HCT116 (cell line): ENCODE data around the gene HPCAL1. TPM values are rescaled to one million over a fixed set of nuclear protein-coding genes. Genes with fewer than 3 reads are reported as not detected.

Experiments used
- ATAC-seq: fragments of 200-7000 bp; cut with Tn5 transposase; 2 replicates; pipeline ENCODE4 v1.9.1; 2020; ENCODE audit warnings: mild to moderate bottlenecking, moderate library complexity
- BruUV-seq: library from RNA; stranded (reverse); fragments of 400-500 nt; replicated peaks from 2 replicates; lab custom pipeline; 2021; lab: Mats Ljungman, UMichigan
- CTCF ChIA-PET: fragments of 300-600 bp; sonication (Branson Sonifier 250); formaldehyde crosslinking; loops from one replicate; lab custom pipeline; 2021; ENCODE audit warnings: antibody characterized with exemption; lab: Charles Lee
- POLR2A ChIA-PET: fragments of 300-600, 350-600 bp; sonication (Branson Sonifier 250); formaldehyde crosslinking; loops from one replicate; lab custom pipeline; 2021; ENCODE audit warnings: antibody characterized with exemption; lab: Charles Lee
- RAD21 ChIA-PET, 2 experiments: fragments of 300-600 bp; sonication (Branson Sonifier 250); formaldehyde crosslinking; loops; one replicate each; lab custom pipeline; 2023; ENCODE audit warnings: low total read pairs in 2 of 2; ENCODE audit not compliant: uncharacterized antibody in 2 of 2, unreplicated experiment in 2 of 2, low non-redundant PET in 1 of 2; lab: Charles Lee
- DNase-seq: peaks from one replicate; pipeline ENCODE4 v3.0.0-alpha.2; 2010; ENCODE audit warnings: low read depth, low spot score
- H2AFZ ChIP-seq: fragments of 200-600 bp; shearing (Covaris generic), sonication (generic); 2 replicates; pipeline ENCODE4 v1.6.1; 2017; ENCODE audit warnings: low read depth, mixed run types, mixed read lengths, antibody characterized with exemption, low read length; ENCODE audit not compliant: poor library complexity, severe bottlenecking
- H3K27ac ChIP-seq: 2 replicates; pipeline ENCODE4 v1.5.1; 2012; ENCODE audit warnings: low read depth, low read length
- H3K27me3 ChIP-seq: fragments of 200-600 bp; sonication (generic); 2 replicates; pipeline ENCODE4 v1.6.1; 2016; ENCODE audit warnings: mixed run types, low read length, mixed read lengths; ENCODE audit not compliant: insufficient read depth
- H3K36me3 ChIP-seq, 2 experiments: fragments of 200-500 bp in 1 of 2; fragments of 200-600 bp in 1 of 2; sonication (Bioruptor generic) in 1 of 2; sonication (generic) in 1 of 2; 2 replicates each; pipeline versions ENCODE4 v1.5.1 to v1.6.1; 2014 to 2016; ENCODE audit warnings: low read length in 2 of 2, inconsistent platforms in 1 of 2, mixed read lengths in 1 of 2, mixed run types in 1 of 2; ENCODE audit not compliant: insufficient read depth in 2 of 2, control insufficient read depth in 1 of 2
- H3K4me1 ChIP-seq, 2 experiments: fragments of 200-600 bp in 1 of 2; sonication (generic) in 1 of 2; 2 replicates each; pipeline versions ENCODE4 v1.5.1 to v1.6.1; 2012 to 2017; ENCODE audit warnings: low read length in 2 of 2, inconsistent platforms in 1 of 2, mild to moderate bottlenecking in 1 of 2, mixed read lengths in 1 of 2, mixed run types in 1 of 2, moderate library complexity in 1 of 2; ENCODE audit not compliant: insufficient read depth in 2 of 2, control insufficient read depth in 1 of 2
- H3K4me2 ChIP-seq: fragments of 200-600 bp; sonication (generic); 2 replicates; pipeline ENCODE4 v1.6.1; 2017; ENCODE audit warnings: mixed run types, low read length, mixed read lengths
- H3K4me3 ChIP-seq, 2 experiments: fragments of 200-600 bp in 1 of 2; sonication (generic) in 1 of 2; replicated peaks in 1 of 2; 2 replicates each; pipeline ENCODE4 v1.5.1; 2011 to 2016; ENCODE audit warnings: low read length in 2 of 2, control low read depth in 1 of 2, low read depth in 1 of 2, mild to moderate bottlenecking in 1 of 2, mixed read lengths in 1 of 2, mixed run types in 1 of 2
- H3K79me2 ChIP-seq: fragments of 200-600 bp; sonication (generic); 2 replicates; pipeline ENCODE4 v1.6.1; 2017; ENCODE audit warnings: mild to moderate bottlenecking, mixed run types, low read length, moderate library complexity, mixed read lengths; ENCODE audit not compliant: insufficient read depth
- H3K9ac ChIP-seq: fragments of 200-600 bp; sonication (generic); 2 replicates; pipeline ENCODE4 v1.6.1; 2016; ENCODE audit warnings: low read length, mixed read lengths
- H3K9me2 ChIP-seq: fragments of 200-600 bp; sonication (generic), shearing (Covaris generic); 2 replicates; pipeline ENCODE4 v1.6.1; 2017; ENCODE audit warnings: mixed run types, mild to moderate bottlenecking, moderate library complexity; ENCODE audit not compliant: insufficient read depth
- H3K9me3 ChIP-seq, 2 experiments: fragments of 200-500 bp in 1 of 2; fragments of 200-600 bp in 1 of 2; sonication (Bioruptor generic) in 1 of 2; sonication (generic) in 1 of 2; 2 replicates each; pipeline ENCODE4 v1.6.1; 2014 to 2017; ENCODE audit warnings: low read length in 2 of 2, mixed read lengths in 2 of 2, inconsistent platforms in 1 of 2, low read depth in 1 of 2, mild to moderate bottlenecking in 1 of 2, mixed run types in 1 of 2, moderate library complexity in 1 of 2; ENCODE audit not compliant: control insufficient read depth in 1 of 2, insufficient read depth in 1 of 2
- H4K20me1 ChIP-seq: fragments of 200-600 bp; sonication (generic), shearing (Covaris generic); 2 replicates; pipeline ENCODE4 v1.6.1; 2017; ENCODE audit warnings: mixed run types, mild to moderate bottlenecking, moderate library complexity; ENCODE audit not compliant: insufficient read depth
- CBX3 ChIP-seq: IDR thresholded peaks from 2 replicates; pipeline ENCODE4 v1.6.1; 2012; ENCODE audit warnings: low read depth
- EGR1 ChIP-seq: IDR thresholded peaks from 2 replicates; pipeline ENCODE4 v1.6.1; 2012; ENCODE audit warnings: low read depth
- EZH2phosphoT487 ChIP-seq: fragments of 200-600 bp; IDR thresholded peaks from 2 replicates; pipeline ENCODE4 v1.6.1; 2018; ENCODE audit warnings: antibody characterized with exemption, borderline replicate concordance
- FOSL1 ChIP-seq: IDR thresholded peaks from 2 replicates; pipeline ENCODE4 v1.6.1; 2012; ENCODE audit warnings: low read depth
- POLR2A ChIP-seq: IDR thresholded peaks from 2 replicates; pipeline ENCODE4 v1.7.0; 2011; ENCODE audit warnings: borderline replicate concordance; ENCODE audit not compliant: insufficient read depth, insufficient read length; ENCODE audit errors: extremely low read depth
- POLR2AphosphoS5 ChIP-seq: IDR thresholded peaks from 2 replicates; pipeline ENCODE4 v1.6.1; 2011; ENCODE audit warnings: mild to moderate bottlenecking, low read depth, low read length, moderate library complexity
- RAD21 ChIP-seq: IDR thresholded peaks from 2 replicates; pipeline ENCODE4 v1.6.1; 2012; ENCODE audit warnings: low read depth, mild to moderate bottlenecking
- SIN3A ChIP-seq: IDR thresholded peaks from 2 replicates; pipeline ENCODE4 v1.6.1; 2012; ENCODE audit warnings: low read depth
- YY1 ChIP-seq: IDR thresholded peaks from 2 replicates; pipeline ENCODE4 v1.6.1; 2011; ENCODE audit warnings: low read length, low read depth, moderate library complexity, mild to moderate bottlenecking; ENCODE audit not compliant: insufficient replicate concordance; ENCODE audit errors: extremely low read depth
- intact Hi-C: fragments of 100-400 bp; cut with micrococcal nuclease; formaldehyde crosslinking; loops from 2 replicates; pipeline ENCODE4 v1.10.0; 2022
- total RNA-seq: library from RNA; stranded (reverse); gene quantifications from one replicate; pipeline ENCODE4 v1.2.1, GENCODE V29; 2021; ENCODE audit not compliant: unreplicated experiment
- TF ChIP-seq, protein P1 (sequence below): IDR thresholded peaks from 2 replicates; pipeline ENCODE4 v1.6.1; 2012; ENCODE audit warnings: low read depth
- TF ChIP-seq, protein P2 (sequence below): IDR thresholded peaks from 2 replicates; pipeline ENCODE4 v1.6.1; 2012

Gene HPCAL1
- total RNA-seq, 1 experiment from 2014 or later, result 111 TPM

DNA sequence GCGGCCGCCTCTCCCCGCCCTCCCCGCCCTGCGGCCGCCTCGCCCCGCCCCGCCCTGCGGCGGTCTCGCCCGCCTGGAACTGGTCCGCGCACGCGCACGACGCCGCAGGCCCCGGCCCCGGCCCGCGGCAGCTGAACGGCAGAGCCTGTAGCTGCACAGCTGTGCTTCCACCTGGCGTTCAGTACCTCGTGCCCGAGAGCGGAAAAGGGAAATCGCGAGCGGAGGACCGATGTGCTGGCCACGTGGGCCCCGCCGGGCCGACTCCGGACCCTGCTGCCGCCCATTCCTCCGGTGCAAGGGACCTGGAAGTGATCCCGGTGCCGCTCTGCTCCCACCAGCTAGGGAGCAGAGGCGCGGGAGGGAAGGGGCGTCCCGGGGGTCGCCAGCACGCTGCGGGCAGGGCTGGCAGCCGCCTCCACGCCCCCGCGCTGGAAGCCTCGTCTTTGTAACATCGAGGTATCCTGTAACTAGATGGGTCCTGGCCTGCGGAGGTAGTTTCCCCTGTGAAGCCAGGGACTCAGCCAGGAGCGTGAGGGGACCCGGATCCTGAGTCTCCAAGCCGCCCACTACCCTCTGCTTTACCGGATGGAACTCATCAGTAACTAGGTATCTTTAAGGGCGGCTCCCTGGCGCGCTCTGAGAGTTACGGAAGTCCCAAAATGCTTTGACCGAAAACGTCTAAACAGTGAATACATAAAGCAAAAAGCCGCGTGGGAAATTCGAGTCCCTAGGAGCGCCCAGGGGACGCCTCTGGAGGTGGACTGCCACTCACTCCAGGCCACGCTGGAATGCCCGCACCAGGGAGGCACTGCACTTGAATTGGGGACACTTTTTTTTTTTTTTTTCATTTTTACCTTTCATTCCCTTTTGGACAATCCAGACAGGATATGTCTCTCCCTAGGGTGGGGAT, 146.1 kb downstream of the HPCAL1 start:
- RAD21 ChIA-PET, result interaction anchor here in 1 of 2 experiments (1.3 kb wide), 1 partner anchor 211 kb away, joined by 3 read pairs; no protein-coding TSS in a partner anchor
- Histone ChIP-seq H3K9me3 (no peaks in the 10 kb centered on the region), H3K27ac (peak overlapping the region; percentile 96), H3K4me1 (peaks cover 14 to 45% of the 10 kb centered on the region in 2 experiments; a peak in 3 of 4 replicates), H3K4me2 (peak overlapping the region; percentile 97), H4K20me1 (peaks cover 9% of the 10 kb centered on the region; the same call in 1 of the 2 replicates), H2AFZ (no peak overlapping the region), H3K9me2 (no peaks in the 10 kb centered on the region), H3K36me3 (peaks cover 13 to 16% of the 10 kb centered on the region in 2 experiments), H3K9ac (peak overlapping the region; percentile 97), H3K4me3 (peak overlapping the region; percentile 81 to 82), H3K27me3 (no peaks in the 10 kb centered on the region), H3K79me2 (peaks cover 46% of the 10 kb centered on the region)
- ATAC-seq (peak; percentile 71), DNase-seq (peak; percentile 77)
- BruUV-seq, result TSS peak; percentile 83
- intact Hi-C loops, result no loop called here
- CTCF ChIA-PET, result interaction anchor here (2.2 to 2.5 kb wide), 2 partner anchors 14 to 40 kb away, joined by 9 to 12 read pairs; no protein-coding TSS in a partner anchor
- TF ChIP-seq, protein P1, sequence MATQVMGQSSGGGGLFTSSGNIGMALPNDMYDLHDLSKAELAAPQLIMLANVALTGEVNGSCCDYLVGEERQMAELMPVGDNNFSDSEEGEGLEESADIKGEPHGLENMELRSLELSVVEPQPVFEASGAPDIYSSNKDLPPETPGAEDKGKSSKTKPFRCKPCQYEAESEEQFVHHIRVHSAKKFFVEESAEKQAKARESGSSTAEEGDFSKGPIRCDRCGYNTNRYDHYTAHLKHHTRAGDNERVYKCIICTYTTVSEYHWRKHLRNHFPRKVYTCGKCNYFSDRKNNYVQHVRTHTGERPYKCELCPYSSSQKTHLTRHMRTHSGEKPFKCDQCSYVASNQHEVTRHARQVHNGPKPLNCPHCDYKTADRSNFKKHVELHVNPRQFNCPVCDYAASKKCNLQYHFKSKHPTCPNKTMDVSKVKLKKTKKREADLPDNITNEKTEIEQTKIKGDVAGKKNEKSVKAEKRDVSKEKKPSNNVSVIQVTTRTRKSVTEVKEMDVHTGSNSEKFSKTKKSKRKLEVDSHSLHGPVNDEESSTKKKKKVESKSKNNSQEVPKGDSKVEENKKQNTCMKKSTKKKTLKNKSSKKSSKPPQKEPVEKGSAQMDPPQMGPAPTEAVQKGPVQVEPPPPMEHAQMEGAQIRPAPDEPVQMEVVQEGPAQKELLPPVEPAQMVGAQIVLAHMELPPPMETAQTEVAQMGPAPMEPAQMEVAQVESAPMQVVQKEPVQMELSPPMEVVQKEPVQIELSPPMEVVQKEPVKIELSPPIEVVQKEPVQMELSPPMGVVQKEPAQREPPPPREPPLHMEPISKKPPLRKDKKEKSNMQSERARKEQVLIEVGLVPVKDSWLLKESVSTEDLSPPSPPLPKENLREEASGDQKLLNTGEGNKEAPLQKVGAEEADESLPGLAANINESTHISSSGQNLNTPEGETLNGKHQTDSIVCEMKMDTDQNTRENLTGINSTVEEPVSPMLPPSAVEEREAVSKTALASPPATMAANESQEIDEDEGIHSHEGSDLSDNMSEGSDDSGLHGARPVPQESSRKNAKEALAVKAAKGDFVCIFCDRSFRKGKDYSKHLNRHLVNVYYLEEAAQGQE, result no peak
- no peak for TF ChIP-seq EZH2phosphoT487
- peak; percentile 81 for TF ChIP-seq EGR1
- peak; percentile 69 for TF ChIP-seq POLR2A
- TF ChIP-seq CBX3, result peak; percentile 83
- TF ChIP-seq, protein P2, sequence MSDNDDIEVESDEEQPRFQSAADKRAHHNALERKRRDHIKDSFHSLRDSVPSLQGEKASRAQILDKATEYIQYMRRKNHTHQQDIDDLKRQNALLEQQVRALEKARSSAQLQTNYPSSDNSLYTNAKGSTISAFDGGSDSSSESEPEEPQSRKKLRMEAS, result peak; percentile 99
- peak; percentile 17 for TF ChIP-seq YY1
- no peak for TF ChIP-seq FOSL1
- TF ChIP-seq RAD21, result peak; percentile 29; the same call in 1 of the 2 replicates
- peak; percentile 93 for TF ChIP-seq SIN3A
- peak; percentile 86 for TF ChIP-seq POLR2AphosphoS5
- POLR2A ChIA-PET, result interaction anchor here (0.6 to 2.0 kb wide), 23 partner anchors 10 to 648 kb away, joined by 3 to 9 read pairs (median 3); no protein-coding TSS in a partner anchor
